GM19324 (cell line): ENCODE measurements around the gene STARD3.

Experiments used
- ATAC-seq: cut with Tn5 transposase; IDR thresholded peaks from one replicate; pipeline ENCODE4 v1.9.1; 2021; ENCODE audit warnings: mild to moderate bottlenecking, moderate library complexity; ENCODE audit not compliant: unreplicated experiment, low FRiP score

Gene STARD3

GRCh38 chr17:39669897-39670735, 33.2 kb downstream of the STARD3 start:
- ATAC-seq, result no peak

GRCh38 chr17:39670746-39671145, 33.8 kb downstream of the STARD3 start:
- no peak for ATAC-seq

- ATAC-seq, result no peak
Observed at GRCh38 chr17:39671651-39672521, 34.9 kb downstream of the STARD3 start.

- ATAC-seq, result no peak
Observed at GRCh38 chr17:39672522-39673334, 35.8 kb downstream of the STARD3 start.

GRCh38 chr17:39673335-39674081, 36.6 kb downstream of the STARD3 start:
- no peak for ATAC-seq

GRCh38 chr17:39674179-39674578, 37.2 kb downstream of the STARD3 start:
- ATAC-seq, result no peak

GRCh38 chr17:39674702-39675389, 37.9 kb downstream of the STARD3 start:
- no peak for ATAC-seq

GRCh38 chr17:39675390-39676082, 38.6 kb downstream of the STARD3 start:
- ATAC-seq, result no peak

- ATAC-seq, result no peak
Observed at GRCh38 chr17:39676198-39676819, 39.4 kb downstream of the STARD3 start.

GRCh38 chr17:39677072-39677471, 40.1 kb downstream of the STARD3 start:
- no peak for ATAC-seq

- no peak for ATAC-seq
Observed at GRCh38 chr17:39677542-39678339, 40.8 kb downstream of the STARD3 start.

- ATAC-seq, result no peak
Observed at GRCh38 chr17:39678340-39679116, 41.6 kb downstream of the STARD3 start.

GRCh38 chr17:39679521-39680192, 42.7 kb downstream of the STARD3 start:
- ATAC-seq, result no peak

GRCh38 chr17:39683295-39683939, 46.5 kb downstream of the STARD3 start:
- ATAC-seq, result no peak

- ATAC-seq, result no peak
Observed at GRCh38 chr17:39684369-39685192, 47.6 kb downstream of the STARD3 start.
